K562 (cell line): ENCODE data around the gene HFE. TPM values are rescaled to one million over a fixed set of nuclear protein-coding genes. Genes with fewer than 3 reads are reported as not detected.

Source experiments
- ATF1 ChIP-seq, 2 experiments: fragments of 450-650 bp in 1 of 2; IDR thresholded peaks; 2 replicates each; pipeline ENCODE4 v1.6.1; 2016; ENCODE audit warnings: missing compliant biosample characterization in 1 of 2, missing genetic modification characterization in 1 of 2
- CC2D1A ChIP-seq: fragments of 450-650 bp; IDR thresholded peaks from 2 replicates; pipeline ENCODE4 v1.6.1; 2017; ENCODE audit warnings: mild to moderate bottlenecking
- CHAMP1 ChIP-seq: fragments of 450-650 bp; IDR thresholded peaks from 2 replicates; pipeline ENCODE4 v1.6.1; 2016; ENCODE audit warnings: mild to moderate bottlenecking
- CXXC5 ChIP-seq: fragments of 250-450 bp; sonication (Bioruptor Pico); IDR thresholded peaks from 2 replicates; pipeline ENCODE4 v1.8.0; 2022; ENCODE audit warnings: inconsistent platforms, mild to moderate bottlenecking, moderate library complexity
- HNRNPL ChIP-seq: fragments of 200-400 bp; formaldehyde crosslinking; IDR thresholded peaks from 2 replicates; pipeline ENCODE4 v1.6.1; 2017; ENCODE audit warnings: low read depth, mild to moderate bottlenecking, low read length
- JUND ChIP-seq, 2 experiments: IDR thresholded peaks; 2 replicates in 1 of 2; 3 replicates in 1 of 2; pipeline ENCODE4 v1.6.1; 2011; ENCODE audit warnings: borderline replicate concordance in 2 of 2, low read depth in 2 of 2, low read length in 2 of 2, improper control_type of control experiment in 1 of 2, missing biosample characterization in 1 of 2, missing genetic modification characterization in 1 of 2, missing genetic modification reagents in 1 of 2
- MYBL2 ChIP-seq, 2 experiments: fragments of 450-650 bp in 1 of 2; sonication (generic) in 1 of 2; formaldehyde crosslinking in 1 of 2; IDR thresholded peaks; 2 replicates each; pipeline versions ENCODE4 v1.6.1 to v1.8.1; 2017 to 2022; ENCODE audit warnings: borderline replicate concordance in 1 of 2, inconsistent platforms in 1 of 2, low read depth in 1 of 2, mild to moderate bottlenecking in 1 of 2, missing genetic modification reagents in 1 of 2, moderate library complexity in 1 of 2
- PML ChIP-seq: IDR thresholded peaks from 2 replicates; pipeline ENCODE4 v1.6.1; 2012; ENCODE audit warnings: low read length, inconsistent platforms
- TFAP4 ChIP-seq: sonication (generic); formaldehyde crosslinking; IDR thresholded peaks from 2 replicates; pipeline ENCODE4 v1.8.0; 2022; ENCODE audit warnings: missing genetic modification reagents, mild to moderate bottlenecking, moderate library complexity, borderline replicate concordance
- ZBTB12 ChIP-seq: fragments of 250-450 bp; sonication (Bioruptor Pico); IDR thresholded peaks from 2 replicates; pipeline ENCODE4 v1.4.0; 2020
- ZBTB40 ChIP-seq, 2 experiments: fragments of 450-650 bp in 1 of 2; sonication (generic) in 1 of 2; formaldehyde crosslinking in 1 of 2; IDR thresholded peaks; 2 replicates each; pipeline versions ENCODE4 v1.7.1 to v1.9.0; 2016 to 2022; ENCODE audit warnings: inconsistent platforms in 1 of 2, mild to moderate bottlenecking in 1 of 2, missing genetic modification reagents in 1 of 2
- polyA plus RNA-seq, 8 experiments: library from polyadenylated mRNA; depleted of rRNA in 4 of 8; stranded (reverse) in 5 of 8; unstranded in 3 of 8; fragments of >200 nt; fragmentation: Nextera tagmentation in 2 of 8; fragmentation: Illumina TruSeq in 1 of 8; extraction: Ambion mirVana in 2 of 8; extraction: Trizol in 1 of 8; gene quantifications; 2 replicates each; pipeline versions ENCODE4 v1.2.1 to v1.2.3, GENCODE V29; 2011 to 2014; ENCODE audit warnings: inconsistent platforms in 1 of 8, missing spikeins in 1 of 8
- total RNA-seq, 7 experiments: library from RNA; depleted of rRNA in 6 of 7; stranded (reverse); fragments of >200 nt in 6 of 7; fragmentation: Illumina TruSeq in 2 of 7; extraction: Trizol in 2 of 7; gene quantifications; 2 replicates each; pipeline versions ENCODE4 v1.2.1 to v1.2.3, GENCODE V29; 2011 to 2021; ENCODE audit warnings: low replicate concordance in 1 of 7

HFE gene
- total and polyA plus RNA-seq, 9 of the 15 experiments (the other 6 are each of a cell fraction or from before 2014, with no cell fraction given) = 0.14 to 1.2 (median 0.76) TPM

- TF ChIP-seq ZBTB12 (CRISPR knock-in tag) = 0 out of 2 replicates have a peak, but pooled peaks have one; percentile 19
- no peak for TF ChIP-seq JUND (IDR thresholded peaks at IDR 0.05; ENCODE audit: borderline replicate concordance, low read depth, low read length)
- no peak for TF ChIP-seq JUND (tag; IDR thresholded peaks at IDR 0.05; ENCODE audit: borderline replicate concordance, low read depth, low read length)
- no peak for TF ChIP-seq ATF1 (CRISPR knock-in tag; IDR thresholded peaks at IDR 0.05)
- peak; percentile 41; the same call in 1 of the 2 replicates for TF ChIP-seq ATF1 (tag; IDR thresholded peaks at IDR 0.05)
- TF ChIP-seq PML = no peak
- peak; percentile 96 for TF ChIP-seq CC2D1A
- TF ChIP-seq TFAP4 = peak; percentile 31; the same call in 1 of the 2 replicates
- TF ChIP-seq HNRNPL = no peak
- peak; percentile 27 for TF ChIP-seq CXXC5 (CRISPR knock-in tag)
- peak; percentile 99 for TF ChIP-seq CHAMP1
- TF ChIP-seq ZBTB40 (IDR thresholded peaks at IDR 0.05) = no peak
- TF ChIP-seq ZBTB40 (CRISPR knock-in tag; IDR thresholded peaks at IDR 0.05) = no peak
- peak; percentile 59 for TF ChIP-seq MYBL2 (IDR thresholded peaks at IDR 0.05; ENCODE audit: low read depth)
- no peak for TF ChIP-seq MYBL2 (CRISPR knock-in tag; IDR thresholded peaks at IDR 0.05; ENCODE audit: borderline replicate concordance)
Measured at GRCh38 chr6:26064619-26065257, 22.5 kb upstream of the HFE start (continued).
